A549 (cell line): Measurements from ENCODE around the gene ARL1.

Experiments used
- BHLHE40 ChIP-seq: IDR thresholded peaks from 2 replicates; pipeline ENCODE4 v1.6.1; 2012; ENCODE audit warnings: low read depth, low read length, inconsistent platforms
- EP300 ChIP-seq, 2 experiments: fragments of >200 bp; sonication (Bioruptor Twin); formaldehyde crosslinking; IDR thresholded peaks; 2 replicates in 1 of 2; 3 replicates in 1 of 2; pipeline ENCODE4 v1.6.1; 2016 to 2017
- MYC ChIP-seq: IDR thresholded peaks from 2 replicates; pipeline ENCODE4 v1.6.1; 2012; ENCODE audit warnings: mild to moderate bottlenecking, inconsistent platforms, low read length, improper control_type of control experiment, borderline replicate concordance
- NFE2L2 ChIP-seq: fragments of 150-350 bp; conservative IDR thresholded peaks from 2 replicates; pipeline ENCODE4 v1.6.1; 2014; ENCODE audit warnings: low read length
- RFX5 ChIP-seq: fragments of 450-650 bp; IDR thresholded peaks from 2 replicates; pipeline ENCODE4 v1.7.1; 2014; ENCODE audit warnings: antibody characterized with exemption, mild to moderate bottlenecking, moderate library complexity
- ZC3H11A ChIP-seq: fragments of 450-650 bp; IDR thresholded peaks from 2 replicates; pipeline ENCODE4 v1.6.1; 2014; ENCODE audit warnings: antibody characterized with exemption, mild to moderate bottlenecking
- TF ChIP-seq, protein P1 (sequence below): fragments of 200-600 bp; sonication (generic); IDR thresholded peaks from 2 replicates; pipeline ENCODE4 v1.6.1; 2016; ENCODE audit warnings: antibody characterized with exemption, mild to moderate bottlenecking, moderate library complexity

DNA sequence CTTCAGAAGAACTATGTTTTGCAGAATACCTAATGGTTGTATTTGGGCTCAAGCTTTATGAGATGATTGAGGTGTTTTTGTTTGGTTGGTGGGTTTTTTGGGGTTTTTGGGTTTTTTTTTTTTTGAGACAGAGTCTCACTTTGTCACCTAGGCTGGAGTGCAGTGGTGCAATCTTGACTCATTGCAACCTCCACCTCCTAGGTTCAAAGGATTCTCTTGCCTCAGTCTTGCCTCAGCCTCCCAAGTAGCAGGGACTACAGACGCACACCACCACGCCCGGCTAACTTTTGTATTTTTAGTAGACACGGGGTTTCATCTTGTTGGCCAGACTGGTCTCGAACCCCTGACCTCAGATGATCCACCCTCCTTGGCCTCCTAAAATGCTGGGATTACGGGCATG, 39.6 kb downstream of the ARL1 start:
- TF ChIP-seq RFX5 (no peak), EP300 (IDR thresholded peaks at IDR 0.05) (no peak), MYC (no peak), ZC3H11A (no peak), BHLHE40 (no peak), NFE2L2 (no peak)
- TF ChIP-seq, protein P1, sequence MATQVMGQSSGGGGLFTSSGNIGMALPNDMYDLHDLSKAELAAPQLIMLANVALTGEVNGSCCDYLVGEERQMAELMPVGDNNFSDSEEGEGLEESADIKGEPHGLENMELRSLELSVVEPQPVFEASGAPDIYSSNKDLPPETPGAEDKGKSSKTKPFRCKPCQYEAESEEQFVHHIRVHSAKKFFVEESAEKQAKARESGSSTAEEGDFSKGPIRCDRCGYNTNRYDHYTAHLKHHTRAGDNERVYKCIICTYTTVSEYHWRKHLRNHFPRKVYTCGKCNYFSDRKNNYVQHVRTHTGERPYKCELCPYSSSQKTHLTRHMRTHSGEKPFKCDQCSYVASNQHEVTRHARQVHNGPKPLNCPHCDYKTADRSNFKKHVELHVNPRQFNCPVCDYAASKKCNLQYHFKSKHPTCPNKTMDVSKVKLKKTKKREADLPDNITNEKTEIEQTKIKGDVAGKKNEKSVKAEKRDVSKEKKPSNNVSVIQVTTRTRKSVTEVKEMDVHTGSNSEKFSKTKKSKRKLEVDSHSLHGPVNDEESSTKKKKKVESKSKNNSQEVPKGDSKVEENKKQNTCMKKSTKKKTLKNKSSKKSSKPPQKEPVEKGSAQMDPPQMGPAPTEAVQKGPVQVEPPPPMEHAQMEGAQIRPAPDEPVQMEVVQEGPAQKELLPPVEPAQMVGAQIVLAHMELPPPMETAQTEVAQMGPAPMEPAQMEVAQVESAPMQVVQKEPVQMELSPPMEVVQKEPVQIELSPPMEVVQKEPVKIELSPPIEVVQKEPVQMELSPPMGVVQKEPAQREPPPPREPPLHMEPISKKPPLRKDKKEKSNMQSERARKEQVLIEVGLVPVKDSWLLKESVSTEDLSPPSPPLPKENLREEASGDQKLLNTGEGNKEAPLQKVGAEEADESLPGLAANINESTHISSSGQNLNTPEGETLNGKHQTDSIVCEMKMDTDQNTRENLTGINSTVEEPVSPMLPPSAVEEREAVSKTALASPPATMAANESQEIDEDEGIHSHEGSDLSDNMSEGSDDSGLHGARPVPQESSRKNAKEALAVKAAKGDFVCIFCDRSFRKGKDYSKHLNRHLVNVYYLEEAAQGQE = no peak
